OCI-LY7 (cell line): ENCODE measurements around the gene SCAF1.

Source experiments
- EZH2phosphoT487 ChIP-seq: fragments of 200-600 bp; sonication (generic); IDR thresholded peaks from 2 replicates; pipeline ENCODE4 v1.6.1; 2018; ENCODE audit warnings: low read depth, borderline replicate concordance, mild to moderate bottlenecking, mixed run types, antibody characterized with exemption, low read length, moderate library complexity, mixed read lengths
- TF ChIP-seq, protein P1 (sequence below): fragments of 200-600 bp; sonication (generic); conservative IDR thresholded peaks from 2 replicates; pipeline ENCODE4 v1.5.1; 2014; ENCODE audit warnings: mild to moderate bottlenecking, antibody characterized with exemption, low read length, moderate library complexity, mixed read lengths

DNA sequence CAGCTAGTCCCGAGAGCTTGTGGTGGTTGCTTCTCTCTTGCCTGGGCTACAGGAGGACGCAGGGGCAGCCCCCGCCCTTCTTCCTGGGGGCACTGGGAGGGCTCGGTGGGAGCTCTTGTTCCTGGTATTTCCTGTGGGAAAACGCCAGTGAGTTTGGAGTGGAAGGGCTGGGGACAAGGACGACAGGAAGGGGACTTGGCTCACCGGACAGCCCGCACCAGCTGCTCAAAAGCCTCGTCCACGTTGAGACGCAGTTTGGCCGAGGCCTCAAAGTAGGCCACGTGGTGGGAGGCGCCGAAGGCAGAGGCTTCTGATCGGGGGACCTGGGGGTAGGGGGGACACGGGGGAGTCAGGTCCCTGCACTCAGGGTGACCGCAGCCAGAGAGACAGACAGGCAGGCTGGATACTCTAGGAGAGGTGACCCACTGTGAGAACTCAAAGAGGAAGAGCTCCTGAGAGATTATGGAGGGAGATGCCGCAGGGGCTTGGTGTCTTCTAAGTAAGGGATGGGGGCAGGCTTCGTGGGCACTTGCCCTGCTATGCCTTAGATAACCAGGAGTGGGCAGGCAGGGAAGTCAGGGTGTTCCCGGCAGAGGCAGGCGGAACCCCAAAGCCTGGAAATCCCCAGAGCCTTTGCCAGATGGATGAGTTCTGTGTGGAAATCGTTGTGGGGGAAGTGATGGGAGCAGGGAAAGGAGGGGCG is 6.3 kb upstream of the SCAF1 start:
- TF ChIP-seq, protein P1, sequence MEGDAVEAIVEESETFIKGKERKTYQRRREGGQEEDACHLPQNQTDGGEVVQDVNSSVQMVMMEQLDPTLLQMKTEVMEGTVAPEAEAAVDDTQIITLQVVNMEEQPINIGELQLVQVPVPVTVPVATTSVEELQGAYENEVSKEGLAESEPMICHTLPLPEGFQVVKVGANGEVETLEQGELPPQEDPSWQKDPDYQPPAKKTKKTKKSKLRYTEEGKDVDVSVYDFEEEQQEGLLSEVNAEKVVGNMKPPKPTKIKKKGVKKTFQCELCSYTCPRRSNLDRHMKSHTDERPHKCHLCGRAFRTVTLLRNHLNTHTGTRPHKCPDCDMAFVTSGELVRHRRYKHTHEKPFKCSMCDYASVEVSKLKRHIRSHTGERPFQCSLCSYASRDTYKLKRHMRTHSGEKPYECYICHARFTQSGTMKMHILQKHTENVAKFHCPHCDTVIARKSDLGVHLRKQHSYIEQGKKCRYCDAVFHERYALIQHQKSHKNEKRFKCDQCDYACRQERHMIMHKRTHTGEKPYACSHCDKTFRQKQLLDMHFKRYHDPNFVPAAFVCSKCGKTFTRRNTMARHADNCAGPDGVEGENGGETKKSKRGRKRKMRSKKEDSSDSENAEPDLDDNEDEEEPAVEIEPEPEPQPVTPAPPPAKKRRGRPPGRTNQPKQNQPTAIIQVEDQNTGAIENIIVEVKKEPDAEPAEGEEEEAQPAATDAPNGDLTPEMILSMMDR = no peak
- TF ChIP-seq EZH2phosphoT487 = no peak
